Epithelial cell of esophagus (primary cell): ENCODE measurements around the gene TMEM150B.

Source experiments
- DNase-seq: peaks from one replicate; pipeline ENCODE4 v3.0.0; 2010; ENCODE audit warnings: low read depth
- H3K4me3 ChIP-seq: 2 replicates; pipeline ENCODE4 v1.5.1; 2011; ENCODE audit warnings: mild to moderate bottlenecking, low read length, control low read depth
- TF ChIP-seq, protein P1 (sequence below): IDR thresholded peaks from 2 replicates; pipeline ENCODE4 v1.5.1; 2011; ENCODE audit warnings: low read depth, mild to moderate bottlenecking, low read length, control low read depth, inconsistent platforms; ENCODE audit not compliant: insufficient read depth; ENCODE audit errors: missing control alignments

TMEM150B gene

DNA sequence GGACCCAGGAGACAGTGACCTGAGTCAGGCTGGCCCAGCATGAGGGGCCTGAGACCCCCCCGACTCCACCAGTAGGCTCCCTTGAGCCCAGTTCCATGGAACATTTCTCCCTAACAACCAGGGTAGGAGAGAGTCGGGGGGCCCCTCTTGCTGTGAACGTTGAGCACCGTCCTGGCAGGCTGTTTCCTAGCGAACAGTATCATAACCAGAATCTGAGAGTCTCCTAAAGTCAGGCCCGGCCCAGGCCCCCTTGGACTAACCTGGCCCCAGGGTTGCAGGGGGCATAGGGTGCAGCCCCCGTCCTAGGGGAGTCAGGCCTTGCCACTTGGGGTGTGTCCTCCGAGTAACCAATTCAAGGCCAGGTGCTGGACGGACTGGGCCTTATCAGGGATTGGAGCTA is 13.7 kb downstream of the TMEM150B start:
- TF ChIP-seq, protein P1, sequence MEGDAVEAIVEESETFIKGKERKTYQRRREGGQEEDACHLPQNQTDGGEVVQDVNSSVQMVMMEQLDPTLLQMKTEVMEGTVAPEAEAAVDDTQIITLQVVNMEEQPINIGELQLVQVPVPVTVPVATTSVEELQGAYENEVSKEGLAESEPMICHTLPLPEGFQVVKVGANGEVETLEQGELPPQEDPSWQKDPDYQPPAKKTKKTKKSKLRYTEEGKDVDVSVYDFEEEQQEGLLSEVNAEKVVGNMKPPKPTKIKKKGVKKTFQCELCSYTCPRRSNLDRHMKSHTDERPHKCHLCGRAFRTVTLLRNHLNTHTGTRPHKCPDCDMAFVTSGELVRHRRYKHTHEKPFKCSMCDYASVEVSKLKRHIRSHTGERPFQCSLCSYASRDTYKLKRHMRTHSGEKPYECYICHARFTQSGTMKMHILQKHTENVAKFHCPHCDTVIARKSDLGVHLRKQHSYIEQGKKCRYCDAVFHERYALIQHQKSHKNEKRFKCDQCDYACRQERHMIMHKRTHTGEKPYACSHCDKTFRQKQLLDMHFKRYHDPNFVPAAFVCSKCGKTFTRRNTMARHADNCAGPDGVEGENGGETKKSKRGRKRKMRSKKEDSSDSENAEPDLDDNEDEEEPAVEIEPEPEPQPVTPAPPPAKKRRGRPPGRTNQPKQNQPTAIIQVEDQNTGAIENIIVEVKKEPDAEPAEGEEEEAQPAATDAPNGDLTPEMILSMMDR, result no peak
- no peak for DNase-seq
- H3K4me3 ChIP-seq, result no peak overlapping the region

DNA sequence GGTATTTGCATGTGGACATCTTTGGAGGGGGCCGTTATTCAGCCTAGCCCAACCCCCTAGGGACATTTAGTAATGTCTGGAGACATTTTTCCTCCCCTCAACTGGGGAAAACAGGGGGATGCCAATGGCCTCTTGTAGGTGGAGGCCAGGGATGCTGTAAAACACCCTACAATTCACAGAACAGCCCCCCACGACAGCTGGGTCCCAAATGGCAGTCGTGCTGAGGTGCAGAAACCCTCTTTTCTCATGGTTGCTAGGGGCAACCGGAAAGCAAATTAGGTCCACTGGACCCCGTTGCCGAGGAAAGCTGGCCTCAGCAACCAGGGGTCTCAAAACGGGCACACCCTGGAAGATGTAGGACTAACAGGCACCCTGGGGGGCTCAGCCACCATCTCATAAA is 14.6 kb downstream of the TMEM150B start:
- no peak overlapping the region for H3K4me3 ChIP-seq
- TF ChIP-seq, protein P1, result no peak
- DNase-seq, result no peak

DNA sequence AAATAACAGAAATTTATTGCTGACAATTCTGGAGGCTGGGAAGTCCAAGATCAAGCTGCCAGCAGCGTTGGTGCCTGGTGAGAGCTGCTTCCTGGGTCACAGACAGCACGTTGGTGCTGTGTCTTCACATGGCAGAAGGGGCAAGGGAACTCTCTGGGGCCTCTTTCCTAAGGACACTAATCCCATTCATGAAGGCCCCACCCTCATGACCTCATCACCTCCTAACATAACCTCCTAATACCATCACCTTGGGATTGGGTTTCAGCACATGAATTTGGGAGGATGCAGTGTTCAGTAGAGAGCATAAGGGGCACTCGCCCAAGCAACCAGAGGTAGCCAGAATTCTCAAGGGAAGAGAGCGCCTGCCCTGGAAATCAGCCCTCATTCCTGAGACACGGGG is 15.7 kb downstream of the TMEM150B start:
- H3K4me3 ChIP-seq, result no peak overlapping the region
- DNase-seq, result no peak
- TF ChIP-seq, protein P1, result no peak

DNA sequence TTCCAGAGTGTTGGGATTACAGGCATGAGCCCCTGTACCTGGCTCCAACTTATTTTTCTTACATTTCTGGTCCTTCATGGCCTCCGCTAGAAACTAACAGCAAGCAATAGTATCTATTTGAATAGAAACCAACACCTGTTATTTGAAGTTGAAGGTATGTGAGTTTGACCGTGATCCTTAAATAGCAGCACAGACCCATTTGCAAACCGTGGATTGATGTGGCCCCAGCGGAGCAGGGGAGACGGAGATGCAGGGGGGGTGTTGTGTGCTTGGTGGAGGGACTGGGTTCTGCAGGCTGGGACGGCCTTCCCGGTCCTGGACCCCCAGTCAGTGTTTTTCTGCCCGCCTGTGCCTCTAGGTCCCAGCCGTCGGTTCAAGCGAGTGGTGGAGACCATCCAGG is 16.9 kb downstream of the TMEM150B start:
- DNase-seq, result no peak
- H3K4me3 ChIP-seq, result no peak overlapping the region
- TF ChIP-seq, protein P1, result no peak

DNA sequence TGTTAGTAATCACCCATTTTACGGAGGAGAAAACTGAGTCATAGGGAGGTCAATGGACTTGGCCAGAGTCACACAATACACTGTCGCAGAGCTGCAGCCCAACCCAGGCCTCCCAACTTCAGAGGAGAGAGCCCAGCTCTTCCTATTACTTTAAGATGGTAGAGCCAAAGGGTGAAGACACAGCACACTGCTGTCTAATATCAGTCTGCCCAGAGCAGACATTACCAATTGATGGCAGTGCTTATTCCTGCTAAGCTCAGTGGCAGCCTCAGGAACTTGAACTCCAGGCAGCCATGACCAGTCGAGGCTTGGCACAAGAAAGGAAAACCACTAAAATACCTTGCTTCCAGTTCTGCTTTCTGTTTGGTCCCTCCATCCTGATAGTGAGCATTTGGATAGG is 18.4 kb downstream of the TMEM150B start:
- TF ChIP-seq, protein P1, result no peak
- no peak overlapping the region for H3K4me3 ChIP-seq
- no peak for DNase-seq

DNA sequence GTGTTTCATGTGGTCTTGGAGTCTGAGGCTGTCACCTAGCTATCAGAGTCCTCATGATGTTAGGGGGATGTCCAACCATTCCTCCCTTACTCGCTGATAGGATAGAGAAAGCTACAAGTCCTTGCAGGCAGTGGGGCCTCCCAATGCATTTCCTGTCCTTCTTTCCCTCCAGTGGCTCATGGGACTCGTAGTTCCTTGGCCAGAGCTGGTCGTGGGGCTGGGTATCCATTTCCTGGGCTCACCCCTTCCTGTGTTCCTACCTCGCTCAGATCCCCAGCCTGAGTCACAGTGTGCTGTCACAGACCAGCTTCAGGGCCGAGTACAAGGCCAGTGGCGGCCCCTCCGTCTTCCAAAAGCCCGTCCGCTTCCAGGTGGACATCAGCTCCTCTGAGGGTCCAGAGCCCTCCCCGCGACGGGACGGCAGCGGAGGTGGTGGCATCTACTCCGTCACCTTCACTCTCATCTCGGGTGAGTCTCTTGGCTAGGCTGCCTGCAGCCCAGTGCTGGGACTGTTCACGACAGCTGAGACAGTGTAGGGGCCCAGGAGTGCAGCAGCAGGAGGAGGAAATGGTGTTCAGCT is 19.1 kb downstream of the TMEM150B start:
- no peak overlapping the region for H3K4me3 ChIP-seq
- TF ChIP-seq, protein P1, result no peak

DNA sequence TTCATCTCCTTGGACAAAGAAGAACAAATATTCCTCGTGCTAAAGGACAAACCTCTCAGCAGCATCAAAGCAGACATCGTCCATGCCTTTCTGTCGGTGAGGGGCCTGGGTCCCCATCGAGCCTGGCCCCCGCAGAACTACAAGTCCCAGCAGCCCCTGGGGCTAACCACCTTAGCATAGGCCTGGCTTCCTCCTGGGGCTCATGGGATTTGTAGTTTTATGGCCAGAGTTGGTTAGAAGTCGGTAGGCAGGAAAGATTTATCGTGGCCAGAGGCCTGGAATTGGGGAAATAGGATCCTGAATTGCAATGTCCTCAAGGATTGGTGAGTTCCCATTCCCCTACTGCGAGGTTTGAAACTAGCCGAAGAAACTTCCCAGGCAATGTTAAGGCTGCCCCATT is 19.6 kb downstream of the TMEM150B start:
- H3K4me3 ChIP-seq, result no peak overlapping the region
- TF ChIP-seq, protein P1, result no peak
- DNase-seq, result peak; percentile 46

More for the DNA sequence above, 19.1 kb downstream of the TMEM150B start:
- DNase-seq, result no peak
